PC-9 (cell line): Measurements from ENCODE around the gene PMAIP1.

Source experiments
- CTCF ChIP-seq: fragments of 200-600 bp; sonication (generic); conservative IDR thresholded peaks from 2 replicates; pipeline ENCODE4 v1.6.1; 2017; ENCODE audit warnings: mixed run types, antibody characterized with exemption, mild to moderate bottlenecking, moderate library complexity
- EZH2 ChIP-seq: fragments of 200-600 bp; sonication (generic); IDR thresholded peaks from 2 replicates; pipeline ENCODE4 v1.8.0; 2017; ENCODE audit warnings: antibody characterized with exemption, low read depth

GRCh38 chr18:59884351-59884750, 15.4 kb upstream of the PMAIP1 start:
- no peak for TF ChIP-seq CTCF
- TF ChIP-seq EZH2 = no peak
